Hepatocyte (in vitro differentiated cells): ENCODE data around the gene KRT8. TPM values are rescaled to one million over a fixed set of nuclear protein-coding genes. Genes with fewer than 3 reads are reported as not detected.
A peak's percentile ranks its signal among the peaks of the same experiment; 100 is the strongest.

ENCODE experiments used
- DNase-seq: peaks from one replicate; pipeline ENCODE4 v3.0.0-alpha.2; 2016; ENCODE audit warnings: low spot score
- H2AFZ ChIP-seq: fragments of 200-600 bp; sonication (generic); 2 replicates; pipeline ENCODE4 v1.6.0; 2016; ENCODE audit warnings: antibody characterized with exemption, mild to moderate bottlenecking
- H3K27ac ChIP-seq: fragments of 200-600 bp; sonication (generic); 2 replicates; pipeline ENCODE4 v1.5.1; 2016; ENCODE audit warnings: mild to moderate bottlenecking
- H3K27me3 ChIP-seq: fragments of 200-600 bp; sonication (generic); 2 replicates; pipeline ENCODE4 v1.6.1; 2016
- H3K36me3 ChIP-seq: fragments of 200-600 bp; sonication (generic); replicated peaks from 2 replicates; pipeline ENCODE4 v1.5.1; 2016; ENCODE audit warnings: low read depth; ENCODE audit not compliant: insufficient read depth
- H3K4me1 ChIP-seq: fragments of 200-600 bp; sonication (generic); 2 replicates; pipeline ENCODE4 v1.5.1; 2016; ENCODE audit warnings: mild to moderate bottlenecking, moderate library complexity; ENCODE audit not compliant: insufficient read depth
- H3K4me2 ChIP-seq: fragments of 200-600 bp; sonication (generic); 2 replicates; pipeline ENCODE4 v1.6.0; 2016
- H3K4me3 ChIP-seq: fragments of 200-600 bp; sonication (generic); 2 replicates; pipeline ENCODE4 v1.5.1; 2016; ENCODE audit warnings: mild to moderate bottlenecking
- H3K79me2 ChIP-seq: fragments of 200-600 bp; sonication (generic); 2 replicates; pipeline ENCODE4 v1.6.0; 2017; ENCODE audit warnings: mild to moderate bottlenecking
- H3K9me2 ChIP-seq: fragments of 200-600 bp; sonication (generic); replicated peaks from 2 replicates; pipeline ENCODE4 v1.6.0; 2017; ENCODE audit warnings: mild to moderate bottlenecking; ENCODE audit not compliant: insufficient read depth
- H3K9me3 ChIP-seq: fragments of 200-600 bp; sonication (generic); 2 replicates; pipeline ENCODE4 v1.5.1; 2016; ENCODE audit warnings: low read depth, mild to moderate bottlenecking
- H4K20me1 ChIP-seq: fragments of 200-600 bp; sonication (generic); 2 replicates; pipeline ENCODE4 v1.6.0; 2016; ENCODE audit warnings: mild to moderate bottlenecking; ENCODE audit not compliant: insufficient read depth, poor library complexity, severe bottlenecking
- CTCF ChIP-seq: fragments of 200-600 bp; sonication (generic); IDR thresholded peaks from 2 replicates; pipeline ENCODE4 v1.5.1; 2016; ENCODE audit warnings: antibody characterized with exemption, mild to moderate bottlenecking; ENCODE audit not compliant: poor library complexity
- EZH2 ChIP-seq: fragments of 200-600 bp; sonication (generic); IDR thresholded peaks from 2 replicates; pipeline ENCODE4 v1.6.1; 2016; ENCODE audit warnings: antibody characterized with exemption, mild to moderate bottlenecking, borderline replicate concordance
- EZH2phosphoT487 ChIP-seq: fragments of 200-600 bp; sonication (generic); IDR thresholded peaks from one replicate; pipeline ENCODE4 v1.6.1; 2018; ENCODE audit warnings: antibody characterized with exemption, mild to moderate bottlenecking, low read depth, moderate library complexity; ENCODE audit not compliant: unreplicated experiment, severe bottlenecking
- WGBS: methylation state at CpG from one replicate; pipeline ENCODE4 v1.1.6; 2016; ENCODE audit warnings: low lambda C conversion rate; ENCODE audit errors: missing lambda C conversion rate; 5-methylcytosine and 5-hydroxymethylcytosine counted together
- polyA plus RNA-seq: library from polyadenylated mRNA; unstranded; fragments of >200 nt; fragmentation: Nextera tagmentation; extraction: Ambion mirVana; gene quantifications from 2 replicates; pipeline ENCODE4 v1.2.1, GENCODE V29; 2016
- total RNA-seq: library from RNA; depleted of rRNA; stranded (reverse); fragments of >200 nt; gene quantifications from 2 replicates; pipeline ENCODE4 v1.2.3, GENCODE V29; 2014

Gene KRT8
- total and polyA plus RNA-seq, 2 experiments from 2014 or later = 1,381 to 2,058 TPM

GRCh38 chr12:52918351-52918750 lies 13.5 kb upstream of the KRT8 start:
- peaks cover 36% of the 10 kb centered on the region for H3K4me1 ChIP-seq

GRCh38 chr12:52917800-52918199 lies 12.9 kb upstream of the KRT8 start:
- Histone ChIP-seq H3K9me2 (no peaks in the 10 kb centered on the region), H3K79me2 (no peaks in the 10 kb centered on the region), H3K27ac (no peak overlapping the region), H4K20me1 (no peaks in the 10 kb centered on the region), H3K4me2 (no peak overlapping the region), H3K4me1 (peaks cover 31% of the 10 kb centered on the region), H3K36me3 (no peaks in the 10 kb centered on the region), H3K27me3 (no peaks in the 10 kb centered on the region), H3K9me3 (no peaks in the 10 kb centered on the region), H2AFZ (no peak overlapping the region), H3K4me3 (no peak overlapping the region)
- 96% methylated on average over 1 of the region's 1 CpG for WGBS
- no peak for TF ChIP-seq CTCF
- no peak for TF ChIP-seq EZH2phosphoT487
- TF ChIP-seq EZH2 = no peak
- no peak for DNase-seq

More at GRCh38 chr12:52918351-52918750, 13.5 kb upstream of the KRT8 start:
- DNase-seq = no peak
- H3K27me3 ChIP-seq = no peaks in the 10 kb centered on the region
- H3K79me2 ChIP-seq = peaks cover 4% of the 10 kb centered on the region
- no peak overlapping the region for H3K4me2 ChIP-seq
- H3K27ac ChIP-seq = no peak overlapping the region
- no peak overlapping the region for H3K4me3 ChIP-seq
- H3K36me3 ChIP-seq = no peaks in the 10 kb centered on the region
- H4K20me1 ChIP-seq = no peaks in the 10 kb centered on the region
- H3K9me2 ChIP-seq = no peaks in the 10 kb centered on the region
- no peaks in the 10 kb centered on the region for H3K9me3 ChIP-seq
- no peak overlapping the region for H2AFZ ChIP-seq
- WGBS = 93% methylated on average over 8 of the region's 8 CpGs
- TF ChIP-seq EZH2phosphoT487 (no peak), CTCF (no peak), EZH2 (no peak)

- peak overlapping the region; percentile 56 for H3K27ac ChIP-seq
- no peaks in the 10 kb centered on the region for H3K27me3 ChIP-seq
- H4K20me1 ChIP-seq = no peaks in the 10 kb centered on the region
- H3K4me1 ChIP-seq = peaks cover 36% of the 10 kb centered on the region
- no peak for DNase-seq
- H3K9me3 ChIP-seq = no peaks in the 10 kb centered on the region
- H3K9me2 ChIP-seq = no peaks in the 10 kb centered on the region
- TF ChIP-seq EZH2phosphoT487 = no peak
- no peak for TF ChIP-seq CTCF
- TF ChIP-seq EZH2 = no peak
- H3K4me2 ChIP-seq = no peak overlapping the region
- no peaks in the 10 kb centered on the region for H3K79me2 ChIP-seq
- no peak overlapping the region for H3K4me3 ChIP-seq
- no peaks in the 10 kb centered on the region for H3K36me3 ChIP-seq
- H2AFZ ChIP-seq = no peak overlapping the region
- 77% methylated on average over 3 of the region's 3 CpGs for WGBS
Observed at GRCh38 chr12:52916216-52916615, 11.3 kb upstream of the KRT8 start.

- no peaks in the 10 kb centered on the region for H4K20me1 ChIP-seq
- H3K4me3 ChIP-seq = no peak overlapping the region
- H2AFZ ChIP-seq = no peak overlapping the region
- H3K27me3 ChIP-seq = no peaks in the 10 kb centered on the region
- whole genome bisulfite sequencing = 45% methylated on average over 5 of the region's 5 CpGs
- H3K4me2 ChIP-seq = no peak overlapping the region
- no peak for DNase-seq
- peaks cover 32% of the 10 kb centered on the region for H3K4me1 ChIP-seq
- peaks cover 6% of the 10 kb centered on the region for H3K79me2 ChIP-seq
- no peaks in the 10 kb centered on the region for H3K9me2 ChIP-seq
- TF ChIP-seq EZH2 (no peak), CTCF (no peak), EZH2phosphoT487 (no peak)
- H3K9me3 ChIP-seq = no peaks in the 10 kb centered on the region
- no peaks in the 10 kb centered on the region for H3K36me3 ChIP-seq
- peak overlapping the region; percentile 94 for H3K27ac ChIP-seq
Observed at GRCh38 chr12:52915637-52916036, 10.8 kb upstream of the KRT8 start.
